NCI-H146 (cell line): ENCODE measurements around the gene CPAMD8.

Experiments used
- DNase-seq: peaks from one replicate; lab custom pipeline; 2025; lab: John Stamatoyannopoulos, UW

Gene CPAMD8

GRCh38 chr19:17026706-17027534 lies at the start of gene CPAMD8:
TSS of gene CPAMD8 (minus strand) at chr19:17026810. CDS start at chr19:17026642, 168 bp downstream.
- no peak for DNase-seq

- DNase-seq, result peak; percentile 61
These were observed 49.4 kb upstream of the CPAMD8 start for GRCh38 chr19:17075864-17076542.

DNA sequence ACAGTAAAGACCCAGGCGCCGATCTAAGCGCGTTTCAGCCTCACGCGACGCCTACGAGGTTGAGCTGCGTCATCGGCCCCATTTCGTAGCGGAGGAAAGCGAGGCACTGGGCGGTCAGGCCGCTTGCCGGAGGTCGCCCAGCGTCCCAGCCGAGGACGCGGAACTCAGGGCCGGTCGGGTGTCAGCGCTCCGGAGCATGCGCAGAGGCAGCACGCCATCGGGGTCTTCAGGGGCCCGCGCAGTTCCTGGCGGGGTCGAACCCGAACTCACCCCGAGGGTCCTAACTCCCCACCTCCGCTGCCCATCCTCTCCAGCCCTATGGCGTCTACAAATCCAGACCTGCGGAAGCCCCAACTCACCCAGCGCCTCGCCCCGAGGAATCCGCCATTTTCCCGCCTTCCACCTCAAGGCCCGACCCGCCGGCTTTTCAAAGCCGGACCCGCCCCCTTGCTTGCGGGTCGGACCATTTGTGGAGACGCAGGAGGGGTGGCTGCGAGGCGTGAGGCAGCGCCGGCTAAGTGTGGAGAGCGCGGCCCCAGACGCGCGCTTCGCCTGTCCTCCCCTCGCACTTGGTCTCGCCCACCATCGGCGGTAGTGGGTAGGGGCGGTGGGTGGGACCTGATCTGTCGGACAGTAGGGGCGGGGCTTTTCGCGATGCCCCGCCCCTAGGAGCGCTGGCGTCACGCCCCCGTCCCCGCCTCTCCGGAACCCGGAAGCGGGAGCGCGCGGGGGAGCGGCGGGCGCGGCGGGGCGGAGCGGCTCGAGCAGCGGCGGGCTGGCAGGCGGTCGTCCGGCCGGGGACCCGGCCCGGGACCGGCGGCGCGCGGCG lies 48.6 kb upstream of the CPAMD8 start, which contains the start of the genes HAUS8 and MYO9B:
Gene HAUS8, minus strand, starts transcription at position 418 of the 829 bp plus-strand sequence. Its CDS starts 30 bp downstream, at position 388.
Gene MYO9B, plus strand, starts transcription at position 743 of the 829 bp plus-strand sequence. CDS start 25,941 bp downstream, outside the sequence.
- peak; percentile 99 for DNase-seq

DNA sequence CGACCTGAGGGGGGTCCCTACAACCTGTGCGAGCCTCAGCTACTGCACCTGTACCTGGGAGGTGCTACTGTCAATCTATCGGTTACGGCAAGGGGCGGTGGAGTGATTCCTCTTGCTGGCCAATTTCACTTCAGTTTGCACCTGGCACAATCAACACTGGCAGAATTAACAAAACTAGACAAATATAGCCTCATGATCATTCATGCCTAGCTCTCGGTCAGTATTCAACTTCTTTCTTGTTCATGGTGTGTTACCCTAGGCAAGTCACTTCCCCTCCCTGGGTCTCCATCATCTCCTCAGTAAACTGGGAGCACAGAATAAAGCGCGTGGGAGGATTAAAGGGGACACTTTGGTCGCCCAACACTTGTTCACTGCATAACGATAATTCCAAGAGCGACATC lies 48.0 kb upstream of the CPAMD8 start:
- DNase-seq, result no peak

GRCh38 chr19:17073869-17074633 lies 47.4 kb upstream of the CPAMD8 start:
- peak; percentile 96 for DNase-seq

- no peak for DNase-seq
These were observed 44.3 kb upstream of the CPAMD8 start for GRCh38 chr19:17070912-17071311.

GRCh38 chr19:17070421-17070820 lies 43.8 kb upstream of the CPAMD8 start:
- no peak for DNase-seq

DNA sequence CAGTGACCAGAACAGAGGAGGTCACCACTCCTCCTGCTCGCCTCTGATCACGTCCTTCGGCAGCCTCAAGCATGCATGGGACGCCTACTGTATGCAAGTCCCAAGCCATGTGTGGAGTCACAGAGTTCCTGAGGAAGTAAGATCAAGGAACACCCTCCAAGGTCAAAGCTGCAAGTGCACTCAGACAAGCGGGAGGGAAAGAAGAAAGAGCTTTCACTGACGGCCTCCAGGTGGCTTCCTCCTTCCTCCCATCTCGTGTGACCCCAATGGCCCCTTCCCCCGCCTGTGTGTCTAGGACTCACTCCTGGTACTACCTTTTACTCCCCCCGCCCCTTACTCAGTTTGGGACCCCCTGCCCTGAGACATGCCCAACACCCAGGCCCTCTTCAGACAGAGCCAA lies 42.6 kb upstream of the CPAMD8 start:
- no peak for DNase-seq

- no peak for DNase-seq
These were observed 36.8 kb upstream of the CPAMD8 start for GRCh38 chr19:17063428-17063827.

GRCh38 chr19:17061691-17062090 lies 35.1 kb upstream of the CPAMD8 start:
- no peak for DNase-seq

GRCh38 chr19:17061205-17061604 lies 34.6 kb upstream of the CPAMD8 start:
- DNase-seq, result no peak

DNA sequence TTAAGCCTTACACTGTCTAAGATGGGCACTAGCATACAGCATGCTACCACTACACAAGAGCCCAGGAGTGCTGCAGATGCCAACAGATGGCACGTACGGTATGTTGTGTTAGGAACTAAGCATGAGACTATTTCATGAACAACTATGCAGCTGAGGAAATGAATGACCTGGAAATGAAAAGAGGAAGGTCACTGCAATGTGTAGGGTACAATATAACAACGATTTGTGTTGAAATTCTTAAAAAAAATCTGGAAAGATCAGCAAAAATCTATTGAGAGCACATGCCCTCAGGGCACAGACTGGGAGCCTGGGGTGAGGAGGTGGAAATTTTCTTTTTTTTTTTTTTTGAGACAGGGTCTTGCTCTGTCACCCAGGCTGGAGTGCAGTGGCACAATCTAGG lies 34.2 kb upstream of the CPAMD8 start:
- no peak for DNase-seq

DNA sequence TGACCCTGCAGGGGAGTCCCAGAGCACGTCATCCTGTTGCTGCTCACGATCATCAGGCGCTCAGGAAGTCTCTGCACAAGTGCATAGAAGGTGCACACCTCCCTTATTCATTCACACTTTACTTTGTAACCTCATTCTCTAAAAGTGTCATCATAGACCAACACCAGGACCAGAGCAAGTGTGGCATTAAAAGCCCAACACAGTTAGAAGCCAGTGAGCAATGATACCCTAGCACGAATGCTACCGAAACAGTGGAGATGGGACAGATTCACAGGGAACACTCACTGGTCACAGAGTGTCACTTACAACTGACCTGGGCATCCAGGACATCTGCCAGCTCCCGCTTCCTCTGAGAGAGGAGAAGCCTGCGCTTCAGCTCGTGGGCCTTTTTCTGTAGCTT lies 31.6 kb upstream of the CPAMD8 start:
- DNase-seq, result no peak

GRCh38 chr19:17055636-17056035 lies 29.0 kb upstream of the CPAMD8 start:
- no peak for DNase-seq

- DNase-seq, result no peak
These were observed 28.1 kb upstream of the CPAMD8 start for GRCh38 chr19:17054746-17055145.

GRCh38 chr19:17052439-17052838 lies 25.8 kb upstream of the CPAMD8 start:
- peak; percentile 37 for DNase-seq

GRCh38 chr19:17049711-17050280 lies 23.2 kb upstream of the CPAMD8 start:
- DNase-seq, result no peak

DNA sequence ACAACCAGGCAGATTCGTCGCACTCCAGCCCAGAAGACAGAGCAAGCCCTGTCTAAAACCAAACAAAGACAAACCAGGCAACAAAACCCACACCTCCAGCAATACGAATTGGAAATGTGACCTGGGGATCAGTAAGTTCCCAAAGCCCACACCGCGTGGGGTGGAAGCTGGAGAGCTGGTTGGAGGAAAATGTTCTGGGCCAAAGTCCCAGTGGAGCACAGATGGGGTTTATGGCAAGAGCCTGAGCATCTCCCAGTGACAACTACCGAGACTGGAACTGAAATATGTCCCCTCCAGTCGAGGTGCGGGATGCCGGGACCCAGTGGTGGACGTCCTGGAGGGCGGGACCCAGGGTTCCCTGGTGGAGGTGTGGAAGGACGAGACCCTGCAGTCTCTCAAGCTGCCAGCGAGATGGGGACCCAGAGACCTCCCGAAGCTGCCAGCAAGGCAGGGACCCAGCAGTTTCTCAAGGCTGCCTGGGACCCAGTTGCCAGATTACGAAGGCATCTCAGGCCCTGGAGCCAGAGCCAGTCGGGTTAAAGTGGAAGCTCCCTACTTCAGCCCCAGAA lies 22.4 kb upstream of the CPAMD8 start:
- no peak for DNase-seq

DNA sequence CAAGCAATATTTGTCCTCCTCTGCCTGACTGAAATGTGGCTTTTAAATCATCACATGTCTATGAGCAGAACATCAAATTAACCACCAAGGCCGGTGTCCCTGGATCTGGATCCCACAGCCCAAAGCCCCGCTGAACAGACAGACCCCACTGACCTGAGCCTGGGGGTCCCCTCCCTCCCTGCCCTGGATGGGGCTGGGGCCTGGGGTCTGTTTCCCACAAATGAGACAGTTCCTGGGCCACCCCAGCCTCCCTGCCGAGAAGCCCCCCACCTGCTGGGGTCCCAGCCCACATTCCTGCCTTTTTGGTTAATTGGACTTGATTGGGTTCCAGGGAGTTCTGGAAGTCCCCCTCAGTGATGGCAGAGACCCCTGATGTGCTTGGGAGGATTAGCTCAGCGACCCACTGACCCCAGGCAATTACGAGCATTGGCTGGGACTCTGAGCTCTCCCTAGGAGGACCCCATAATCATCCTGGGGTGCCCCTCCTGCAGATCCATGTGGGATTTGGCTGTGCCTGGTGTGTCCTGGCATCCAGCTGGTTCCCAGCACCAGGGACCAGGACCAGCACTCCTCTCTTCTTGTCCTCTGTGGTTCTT lies 19.4 kb upstream of the CPAMD8 start:
- no peak for DNase-seq

GRCh38 chr19:17043744-17044143 lies 17.1 kb upstream of the CPAMD8 start:
- DNase-seq, result no peak
